Middle frontal gyrus (tissue), 1 donor: Measurements from ENCODE around the gene WIPF3.

Experiments used
- DNase-seq: peaks from one replicate; pipeline ENCODE4 v3.0.0-alpha.2; 2015; ENCODE audit warnings: low spot score; ENCODE audit errors: extremely low spot score

Gene WIPF3

DNA sequence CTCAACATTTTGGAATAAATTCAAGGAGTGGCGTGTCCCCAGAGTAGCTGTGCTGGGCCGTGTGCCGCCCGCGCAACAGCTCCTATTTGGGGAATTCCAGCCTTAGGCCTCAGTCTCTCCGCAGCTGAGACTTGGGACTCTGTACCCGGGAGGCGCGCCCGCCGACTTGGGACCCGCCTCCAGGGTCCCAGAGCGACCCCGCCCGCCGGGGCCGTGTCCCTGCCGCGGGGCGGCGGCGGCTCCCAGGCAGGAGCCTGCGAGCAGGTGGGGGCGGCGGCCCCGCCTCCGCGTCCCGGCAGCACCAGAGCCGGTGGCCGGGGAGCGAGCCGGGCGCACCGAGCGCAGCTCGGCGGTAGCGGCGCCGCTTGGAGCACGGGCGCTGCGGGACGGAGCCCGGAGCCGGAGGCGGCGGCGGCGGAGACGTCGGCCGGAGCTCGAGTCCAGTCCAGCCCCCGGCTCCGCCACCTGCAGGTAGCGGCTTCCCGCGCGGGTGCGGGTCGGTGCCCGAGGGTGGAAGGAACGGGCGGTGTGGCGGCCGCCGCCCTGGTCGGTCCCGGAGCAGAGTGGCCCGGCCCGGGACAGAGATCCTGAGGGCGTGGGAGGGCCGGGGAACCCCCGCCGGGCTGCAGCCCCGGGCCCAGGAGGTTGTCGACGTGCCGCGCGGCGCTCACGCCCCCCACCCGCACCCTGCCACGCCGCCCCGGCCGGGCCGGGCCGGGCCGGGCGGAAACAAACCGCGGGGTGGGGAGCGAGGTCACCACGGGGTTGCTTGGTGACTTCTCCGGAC, at the start of gene WIPF3:
WIPF3 (plus strand) TSS at position 301 of the 787 bp plus-strand sequence. CDS start 28,217 bp downstream, outside the sequence.
- no peak for DNase-seq

GRCh38 chr7:29763266-29763665, 43.0 kb upstream of the WIPF3 start:
- no peak for DNase-seq

- DNase-seq, result no peak
These were observed 42.1 kb upstream of the WIPF3 start for GRCh38 chr7:29764227-29764626.

DNA sequence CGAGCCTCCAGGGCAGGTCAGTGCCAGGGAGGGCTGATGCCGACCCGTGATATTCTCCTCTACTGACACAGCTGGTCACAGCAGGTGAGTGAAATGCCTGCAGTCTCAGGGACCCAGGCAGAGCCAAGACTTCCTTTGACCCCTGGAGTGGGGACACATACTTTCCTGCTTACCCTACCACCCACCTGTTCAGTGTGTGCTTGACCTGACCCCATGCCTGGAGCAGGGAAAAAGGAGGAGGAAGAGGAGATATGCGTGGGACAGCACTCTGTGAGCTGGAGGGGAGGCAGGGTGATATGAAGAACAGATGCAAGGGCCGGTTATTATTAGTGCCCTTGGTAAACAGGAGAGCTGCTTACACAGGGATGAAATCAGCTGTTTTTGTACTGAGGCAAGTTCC, 40.8 kb upstream of the WIPF3 start:
- DNase-seq, result no peak

DNA sequence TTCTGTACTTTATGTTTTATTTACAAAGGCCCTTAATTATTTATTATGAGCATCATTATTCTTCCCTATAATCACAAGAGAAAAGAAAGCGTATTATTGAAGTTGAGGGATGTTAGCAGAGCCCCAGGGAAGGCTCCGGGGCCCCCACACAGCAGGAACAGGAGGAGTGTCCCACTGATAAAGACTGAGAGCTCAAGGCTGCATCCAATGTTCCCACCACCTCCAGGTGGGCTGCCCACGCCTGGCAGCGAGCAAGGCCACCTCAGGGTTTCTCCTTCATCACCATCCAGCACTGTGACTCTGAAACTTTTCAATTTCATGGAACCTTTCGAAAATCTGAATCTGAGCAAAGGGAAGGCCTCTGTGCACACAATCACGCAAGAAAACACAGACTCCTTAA, 35.9 kb upstream of the WIPF3 start:
- DNase-seq, result no peak

GRCh38 chr7:29771081-29771816, 35.1 kb upstream of the WIPF3 start:
- no peak for DNase-seq

DNA sequence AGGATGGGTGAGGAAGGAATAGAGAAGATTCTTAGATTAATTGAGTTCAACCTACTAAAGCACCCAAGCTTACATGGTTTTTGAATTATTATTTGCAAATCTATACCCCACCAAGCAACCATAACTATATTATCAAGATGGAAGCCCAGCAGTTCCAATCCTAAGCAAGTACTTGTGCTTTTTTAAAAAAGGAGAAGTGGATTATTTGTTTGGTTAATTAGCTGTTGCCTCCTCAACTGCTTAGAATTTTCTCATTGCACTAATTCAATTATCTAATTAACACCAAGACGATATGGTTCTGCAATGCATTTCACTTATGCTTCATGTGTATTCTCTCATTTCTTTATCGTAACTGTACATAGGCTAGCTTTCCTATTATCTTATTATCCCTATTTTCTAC, 27.3 kb upstream of the WIPF3 start:
- DNase-seq, result no peak

GRCh38 chr7:29780346-29780745, 26.0 kb upstream of the WIPF3 start:
- no peak for DNase-seq

DNA sequence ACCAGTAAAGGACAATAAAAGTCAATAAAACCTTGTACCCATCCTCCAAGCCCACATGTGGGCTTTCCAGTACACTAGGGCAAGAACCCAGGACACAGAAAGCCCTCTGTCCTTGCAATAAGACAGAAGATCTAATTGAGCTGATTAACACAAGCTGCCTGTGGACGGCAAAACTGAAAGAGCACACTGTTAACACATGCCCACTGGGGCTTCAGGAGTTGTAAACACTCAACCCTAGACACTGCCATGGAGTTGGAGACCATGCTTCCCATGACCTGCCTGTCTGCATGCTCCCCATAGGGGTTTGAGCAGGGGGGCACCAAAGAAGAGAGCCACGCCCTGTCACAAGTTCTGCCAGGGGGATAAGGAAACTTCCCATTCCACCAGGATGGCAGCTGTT, 22.6 kb upstream of the WIPF3 start:
- no peak for DNase-seq

DNA sequence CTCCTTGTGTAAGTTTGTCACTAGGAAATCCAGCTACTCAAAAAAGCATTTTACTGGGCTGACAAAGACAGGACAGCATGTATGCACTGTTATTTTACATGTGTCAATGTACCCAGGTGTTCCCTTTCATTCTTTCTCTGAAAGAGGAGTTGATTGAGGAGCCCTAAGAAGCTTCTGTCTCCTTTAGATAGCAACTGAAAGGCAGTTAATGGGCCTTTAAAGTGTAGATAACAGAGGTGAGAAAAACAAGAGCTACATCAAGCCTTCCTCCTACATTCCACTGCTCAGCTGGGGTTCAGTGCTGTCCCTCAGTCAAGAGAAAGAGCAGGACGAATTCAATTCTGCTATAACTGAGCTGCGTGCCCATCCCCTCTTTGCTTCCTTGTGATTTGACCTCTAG, 12.8 kb upstream of the WIPF3 start:
- no peak for DNase-seq

- DNase-seq, result no peak
These were observed 11.2 kb upstream of the WIPF3 start for GRCh38 chr7:29794959-29795629.

- no peak for DNase-seq
These were observed 10.4 kb upstream of the WIPF3 start for GRCh38 chr7:29795696-29796580.

DNA sequence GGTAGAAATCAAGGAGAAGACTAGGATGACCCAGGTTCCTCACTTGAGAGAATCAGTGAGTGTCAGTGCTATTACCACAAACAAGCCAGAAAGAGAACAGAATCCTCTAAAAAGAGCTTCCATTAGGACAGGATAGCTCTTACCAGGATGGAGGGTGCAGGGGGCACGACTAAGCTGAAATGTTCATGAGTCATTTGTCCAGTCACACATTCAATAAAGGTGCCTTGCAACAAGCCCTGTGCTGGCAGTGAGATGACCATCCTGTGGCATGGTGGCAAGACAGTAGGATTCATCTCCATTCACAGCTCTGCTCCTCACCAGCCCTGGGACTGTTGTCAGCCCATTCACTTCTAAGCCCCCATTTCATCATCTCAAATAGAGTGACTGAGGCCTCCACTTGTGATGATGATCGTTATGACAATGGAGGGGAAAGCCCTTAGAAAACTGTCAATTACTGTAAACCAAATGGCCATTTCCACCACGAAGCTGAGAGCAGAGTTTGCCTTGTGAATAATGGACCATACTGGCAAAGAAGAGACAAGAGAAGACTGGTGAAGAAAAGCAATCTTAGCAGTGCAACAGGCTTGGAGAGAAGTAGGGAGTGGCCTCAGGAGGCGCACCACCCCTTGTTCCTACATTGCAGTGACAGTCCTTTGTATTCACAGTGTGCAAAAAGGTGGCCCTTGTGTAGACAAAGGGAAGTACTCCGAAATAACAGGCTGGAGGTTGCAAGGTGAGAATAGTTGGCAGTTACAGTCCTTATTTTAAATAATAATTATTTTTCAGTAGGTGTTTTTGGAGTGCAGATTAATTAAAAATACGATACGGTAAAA, 9.0 kb upstream of the WIPF3 start:
- DNase-seq, result no peak

DNA sequence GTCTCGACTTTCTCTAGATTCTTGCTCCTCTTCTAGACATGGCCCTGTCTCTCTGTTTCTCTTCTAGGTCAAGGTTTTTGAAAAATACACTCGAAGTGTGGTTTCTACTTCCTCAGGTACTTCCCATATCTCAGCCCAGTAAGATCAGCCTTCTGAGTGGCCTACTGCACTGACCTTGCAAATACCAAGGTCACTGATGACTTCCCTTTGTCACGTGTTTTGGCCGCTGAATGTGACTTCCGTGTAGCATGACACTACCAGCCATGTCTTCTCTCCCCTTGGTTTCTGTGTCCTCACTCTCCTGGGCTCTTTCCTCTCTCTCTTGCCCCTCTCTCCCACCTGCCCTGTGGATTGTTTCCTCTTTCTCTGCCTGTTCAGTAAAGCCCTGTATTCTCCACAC, 7.9 kb upstream of the WIPF3 start:
- no peak for DNase-seq

DNA sequence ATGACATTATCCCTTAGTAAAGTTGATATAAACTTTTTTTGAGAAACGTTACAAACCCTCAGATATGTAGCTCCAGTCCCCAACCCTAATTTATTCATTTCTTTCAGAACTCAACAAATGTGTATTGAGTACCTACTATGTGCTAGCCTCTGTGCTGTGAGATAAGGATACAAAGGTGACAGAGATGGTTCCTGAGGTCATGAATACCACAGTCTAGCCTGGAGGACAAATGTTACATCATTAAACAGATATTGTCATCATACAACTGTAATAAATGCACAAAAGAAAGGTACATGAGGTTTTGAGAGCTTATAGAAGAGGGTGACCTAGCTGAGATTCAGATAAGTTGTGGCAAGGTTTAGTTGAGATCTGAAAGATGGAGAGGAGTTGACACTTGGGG, 4.4 kb upstream of the WIPF3 start:
- DNase-seq, result no peak

DNA sequence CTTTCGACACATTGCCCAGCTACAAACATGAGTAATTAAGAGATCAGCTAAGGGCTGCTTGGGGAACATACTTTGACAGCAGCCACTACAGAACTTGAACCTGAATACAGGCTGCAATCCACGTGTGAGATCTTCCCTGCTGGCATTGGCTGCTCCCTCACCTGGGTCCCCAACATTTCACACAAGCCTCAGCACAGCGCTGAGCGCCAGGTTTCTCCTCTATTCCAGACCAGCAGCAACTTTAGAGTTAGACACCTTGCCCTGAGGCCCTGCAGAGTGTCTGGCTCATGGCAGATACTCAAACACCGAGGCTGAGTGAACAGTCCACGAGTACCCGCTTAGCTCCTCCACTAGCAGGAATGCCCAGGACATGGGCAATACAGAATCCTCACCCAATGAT, 1.3 kb upstream of the WIPF3 start:
- no peak for DNase-seq

DNA sequence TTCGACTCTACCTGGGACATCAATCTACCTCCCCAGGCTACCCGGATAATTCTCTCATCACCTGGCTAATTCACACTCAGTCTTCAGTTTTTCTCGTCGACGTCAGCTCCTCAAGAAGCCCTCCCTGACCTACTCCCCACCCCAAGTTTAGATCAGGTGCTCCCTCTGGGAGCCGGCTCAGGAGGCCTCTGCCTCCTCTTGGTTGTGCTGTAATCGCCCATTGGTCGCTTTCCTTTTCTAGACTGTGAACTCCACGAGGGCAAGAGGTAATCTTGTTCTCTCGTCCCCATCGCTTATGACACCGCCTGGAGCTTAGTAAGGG, 461 bp upstream of the WIPF3 start:
- no peak for DNase-seq

DNA sequence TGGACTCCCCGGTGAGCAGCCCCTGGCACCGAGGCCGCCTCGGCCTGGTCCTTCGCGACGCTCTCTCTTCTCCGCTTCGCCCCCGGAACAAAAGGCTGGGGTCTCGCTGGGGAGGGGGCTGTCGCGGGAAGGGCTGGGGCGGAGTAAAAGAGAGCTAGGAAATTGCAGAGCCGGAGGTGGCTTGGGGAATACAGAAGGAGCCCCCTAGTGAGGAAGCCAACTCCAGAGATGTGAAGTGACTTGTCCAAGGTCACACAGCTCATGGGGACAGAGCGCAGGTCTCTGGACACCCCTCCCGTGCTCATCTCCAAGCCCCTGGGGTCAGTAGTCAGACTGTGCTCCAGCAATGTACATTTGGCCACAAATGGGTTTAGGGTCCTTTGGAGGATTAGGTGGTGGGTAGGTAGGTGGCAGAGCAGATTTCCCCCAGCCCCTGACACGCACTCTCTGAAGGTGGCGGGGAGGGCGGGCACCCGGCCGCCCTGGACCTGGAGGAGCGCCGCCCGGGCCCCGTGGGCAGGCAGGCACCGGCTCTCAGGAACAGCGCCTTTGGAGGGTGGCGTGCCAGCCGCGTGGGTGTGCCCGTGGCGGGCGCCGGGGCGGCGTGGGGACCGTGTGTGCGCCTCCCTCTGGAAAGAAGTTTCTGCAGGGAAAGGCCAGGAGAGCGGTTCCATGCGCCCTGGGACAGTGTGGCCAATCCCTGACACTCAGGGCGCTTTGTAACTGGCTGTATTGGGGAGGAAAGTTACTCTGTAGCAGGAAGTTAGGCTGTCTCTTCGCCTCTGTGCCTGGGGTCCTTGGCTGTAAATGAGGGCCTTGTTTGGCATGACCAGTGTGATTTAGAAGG, 910 bp downstream of the WIPF3 start:
- DNase-seq, result no peak

DNA sequence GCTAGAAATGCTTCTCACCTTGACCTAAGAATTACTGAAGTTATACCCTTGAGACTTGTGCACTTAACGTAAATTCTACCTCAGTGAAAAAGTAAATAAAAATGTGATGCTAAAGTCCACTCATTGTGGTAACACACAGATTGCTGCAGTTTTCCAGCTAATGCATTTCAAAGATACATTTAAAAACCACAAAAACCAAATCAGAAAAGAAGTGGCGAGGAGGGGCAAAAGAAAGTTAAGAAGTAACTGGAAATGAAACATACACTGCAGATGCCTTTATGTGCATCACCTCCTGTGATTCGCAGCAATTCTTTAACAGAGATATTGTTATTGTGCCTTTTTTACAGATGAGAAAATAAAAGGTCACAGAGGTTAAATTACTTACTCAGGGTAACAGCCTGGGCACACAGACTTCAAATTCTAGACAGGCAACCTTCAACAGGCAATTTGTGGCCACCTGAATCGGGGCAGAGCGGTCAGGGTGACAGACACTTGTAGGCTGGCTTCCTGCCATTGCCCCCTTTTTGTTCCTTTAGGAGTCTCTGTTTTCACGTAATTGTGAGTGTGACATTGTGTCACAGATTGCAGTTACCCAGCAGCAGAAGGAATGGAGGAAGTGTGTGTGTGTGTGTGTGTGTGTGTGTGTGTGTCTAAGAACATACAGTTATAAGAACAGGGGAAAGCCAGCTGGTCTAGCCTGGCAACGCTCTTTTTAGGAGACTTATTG, 1.9 kb downstream of the WIPF3 start:
- no peak for DNase-seq
